Natural killer cell (primary cell): ENCODE data around the gene PLPPR1. TPM values are rescaled to one million over a fixed set of nuclear protein-coding genes. Genes with fewer than 3 reads are reported as not detected.

ENCODE experiments used
- ATAC-seq, 3 donors: fragments of 150-1000 bp in 2 of 3; fragments of 200-7000 bp in 1 of 3; cut with Tn5 transposase; 1 replicate in 1 of 3; 2 replicates in 2 of 3; pipeline ENCODE4 v1.10.0; 2021; ENCODE audit warnings: mild to moderate bottlenecking in 2 of 3, moderate library complexity in 2 of 3
- DNase-seq, 2 donors: peaks; one replicate each; pipeline versions ENCODE4 v3.0.0 to v3.0.0-alpha.2; 2013 to 2021; ENCODE audit warnings: mixed read lengths in 1 of 2
- H3K27ac ChIP-seq: one replicate; pipeline ENCODE4 v1.5.1; 2013; ENCODE audit warnings: mild to moderate bottlenecking, low read length
- H3K27me3 ChIP-seq: one replicate; pipeline ENCODE4 v1.6.1; 2013; ENCODE audit warnings: low read length; ENCODE audit not compliant: control insufficient read depth, insufficient read depth
- H3K36me3 ChIP-seq: one replicate; pipeline ENCODE4 v1.6.1; 2013; ENCODE audit warnings: low read length; ENCODE audit not compliant: control insufficient read depth, insufficient read depth
- H3K4me1 ChIP-seq: one replicate; pipeline ENCODE4 v1.6.1; 2013; ENCODE audit warnings: low read length; ENCODE audit not compliant: control insufficient read depth, insufficient read depth
- H3K4me3 ChIP-seq: one replicate; pipeline ENCODE4 v1.5.1; 2013; ENCODE audit warnings: low read length
- H3K9me3 ChIP-seq: one replicate; pipeline ENCODE4 v1.6.1; 2013; ENCODE audit warnings: low read length; ENCODE audit not compliant: control insufficient read depth, insufficient read depth
- H3K27ac Mint-ChIP-seq, 2 donors: one replicate each; pipeline ENCODE4 v1.8.0; 2022; ENCODE audit warnings: mild to moderate bottlenecking in 2 of 2, mixed read lengths in 2 of 2, moderate library complexity in 1 of 2
- H3K27me3 Mint-ChIP-seq, 2 donors: one replicate each; pipeline ENCODE4 v1.8.0; 2022; ENCODE audit warnings: low read depth in 2 of 2, mixed read lengths in 2 of 2
- H3K36me3 Mint-ChIP-seq: one replicate; pipeline ENCODE4 v1.8.0; 2022; ENCODE audit warnings: mixed read lengths
- H3K4me1 Mint-ChIP-seq, 2 donors: one replicate each; pipeline ENCODE4 v1.8.0; 2022; ENCODE audit warnings: mixed read lengths in 2 of 2
- H3K4me3 Mint-ChIP-seq: one replicate; pipeline ENCODE4 v1.8.0; 2022; ENCODE audit warnings: mild to moderate bottlenecking, moderate library complexity, mixed read lengths
- H3K9me3 Mint-ChIP-seq, 2 donors: one replicate each; pipeline ENCODE4 v1.8.0; 2022; ENCODE audit warnings: mixed read lengths in 2 of 2
- CTCF ChIP-seq: fragments of 200-600 bp; IDR thresholded peaks from one replicate; pipeline ENCODE4 v1.8.0; 2022; ENCODE audit warnings: antibody characterized with exemption
- WGBS: methylation state at CpG from one replicate; pipeline ENCODE4 v1.1.7; 2013; ENCODE audit warnings: missing lambda C conversion rate; ENCODE audit not compliant: insufficient coverage; 5-methylcytosine and 5-hydroxymethylcytosine counted together
- intact Hi-C: fragments of 100-400 bp; cut with micrococcal nuclease; formaldehyde crosslinking; loops from one replicate; pipeline ENCODE4 v1.14.2; 2022
- total RNA-seq, 4 donors: library from RNA; stranded (reverse); fragments of 120-200 nt in 1 of 4; gene quantifications; one replicate each; pipeline versions ENCODE4 v1.2.3 to v1.2.4, GENCODE V29; 2013 to 2022

The PLPPR1 gene
- total RNA-seq, 3 donors from 2014 or later (not counting 1 experiment from before 2014, with no cell fraction given), result not detected

- Mint-ChIP-seq H3K36me3 (peaks cover 7% of the 10 kb centered on the region), H3K4me1 (no peaks in the 10 kb centered on the region), H3K9me3 (peaks cover 3 to 6% of the 10 kb centered on the region in 2 donors)
Measured at GRCh38 chr9:101018467-101018866, 10.1 kb upstream of the PLPPR1 start.

GRCh38 chr9:101022704-101023103 lies 5.8 kb upstream of the PLPPR1 start:
- no peak overlapping the region for H3K4me3 Mint-ChIP-seq
- no peak overlapping the region for H3K4me3 ChIP-seq
- DNase-seq (no peak), ATAC-seq (no peak)
- TF ChIP-seq CTCF, result no peak
- no peaks in the 10 kb centered on the region for H3K27me3 ChIP-seq
- no peaks in the 10 kb centered on the region for H3K4me1 ChIP-seq
- intact Hi-C loops, result no loop called here
- H3K4me1 Mint-ChIP-seq, result no peaks in the 10 kb centered on the region
- no peak overlapping the region for H3K27ac ChIP-seq
- H3K9me3 Mint-ChIP-seq, result peaks cover 5 to 8% of the 10 kb centered on the region in 2 donors
- H3K36me3 ChIP-seq, result no peaks in the 10 kb centered on the region
- H3K36me3 Mint-ChIP-seq, result peaks cover 7% of the 10 kb centered on the region
- peaks cover 6 to 12% of the 10 kb centered on the region in 2 donors for H3K27me3 Mint-ChIP-seq
- no peak overlapping the region for H3K27ac Mint-ChIP-seq
- H3K9me3 ChIP-seq, result no peaks in the 10 kb centered on the region

More at GRCh38 chr9:101018467-101018866, 10.1 kb upstream of the PLPPR1 start:
- Mint-ChIP-seq H3K27me3 (no peaks in the 10 kb centered on the region), H3K27ac (no peak overlapping the region), H3K4me3 (no peak overlapping the region)
- no peak for TF ChIP-seq CTCF
- no peak for DNase-seq
- intact Hi-C loops, result no loop called here
- no peak overlapping the region for H3K27ac ChIP-seq
- no peaks in the 10 kb centered on the region for H3K4me1 ChIP-seq
- 83% methylated on average over 2 of the region's 2 CpGs for WGBS
- no peak for ATAC-seq
- no peaks in the 10 kb centered on the region for H3K36me3 ChIP-seq
- H3K4me3 ChIP-seq, result no peak overlapping the region
- no peaks in the 10 kb centered on the region for H3K9me3 ChIP-seq
- no peaks in the 10 kb centered on the region for H3K27me3 ChIP-seq

GRCh38 chr9:101025940-101026339 lies 2.6 kb upstream of the PLPPR1 start:
- no peak overlapping the region for H3K27ac Mint-ChIP-seq
- WGBS, result 71% methylated on average over 1 of the region's 2 CpGs
- Histone ChIP-seq H3K4me3 (no peak overlapping the region), H3K27ac (no peak overlapping the region), H3K27me3 (peaks cover 10% of the 10 kb centered on the region), H3K9me3 (peaks cover 5% of the 10 kb centered on the region), H3K4me1 (no peaks in the 10 kb centered on the region), H3K36me3 (no peaks in the 10 kb centered on the region)
- ATAC-seq (no peak), DNase-seq (no peak)
- H3K27me3 Mint-ChIP-seq, result peaks cover 13 to 28% of the 10 kb centered on the region in 2 donors
- no peaks in the 10 kb centered on the region for H3K4me1 Mint-ChIP-seq
- H3K4me3 Mint-ChIP-seq, result no peak overlapping the region
- H3K9me3 Mint-ChIP-seq, result peaks cover 5% of the 10 kb centered on the region in 2 donors
- no peak for TF ChIP-seq CTCF
- intact Hi-C loops, result no loop called here
- peaks cover 7% of the 10 kb centered on the region for H3K36me3 Mint-ChIP-seq

- H3K9me3 ChIP-seq, result peaks cover 5% of the 10 kb centered on the region
- no peak overlapping the region for H3K27ac ChIP-seq
- Mint-ChIP-seq H3K27ac (no peak overlapping the region), H3K4me1 (no peaks in the 10 kb centered on the region), H3K9me3 (peaks cover 2 to 4% of the 10 kb centered on the region in 2 donors), H3K4me3 (no peak overlapping the region), H3K27me3 (peaks cover 19 to 37% of the 10 kb centered on the region in 2 donors), H3K36me3 (peaks cover under 1% of the 10 kb centered on the region)
- TF ChIP-seq CTCF, result no peak
- peaks cover 10% of the 10 kb centered on the region for H3K27me3 ChIP-seq
- intact Hi-C loops, result no loop called here
- no peak overlapping the region for H3K4me3 ChIP-seq
- ATAC-seq (no peak), DNase-seq (no peak)
- no peaks in the 10 kb centered on the region for H3K4me1 ChIP-seq
- WGBS, result 44% methylated on average over 4 of the region's 4 CpGs
- H3K36me3 ChIP-seq, result no peaks in the 10 kb centered on the region
Measured at GRCh38 chr9:101026824-101027223, 1.7 kb upstream of the PLPPR1 start.
